GM12878 (cell line): ENCODE measurements around the gene ACSM6. TPM values are rescaled to one million over a fixed set of nuclear protein-coding genes. Genes with fewer than 3 reads are reported as not detected.

Experiments
- ATAC-seq: fragments of 200-7000 bp; cut with Tn5 transposase; 3 replicates; pipeline ENCODE4 v1.9.1; 2020; ENCODE audit warnings: mild to moderate bottlenecking, moderate library complexity
- BruUV-seq: library from RNA; stranded (reverse); fragments of 400-500 nt; replicated peaks from 2 replicates; lab custom pipeline; 2021; lab: Mats Ljungman, UMichigan
- CTCF ChIA-PET: fragments of 300-600 bp; sonication (Branson Sonifier 250); formaldehyde crosslinking; extraction: SDS; loops from one replicate; lab custom pipeline; 2021; ENCODE audit warnings: inconsistent platforms; lab: Yijun Ruan, JAX
- POLR2A ChIA-PET: fragments of 350-600 bp; formaldehyde crosslinking; extraction: SDS; loops from one replicate; lab custom pipeline; 2021; ENCODE audit warnings: inconsistent platforms; lab: Charles Lee
- RAD21 ChIA-PET: fragments of 300-600 bp; sonication (Branson Sonifier 250); formaldehyde crosslinking; loops from one replicate; lab custom pipeline; 2023; ENCODE audit warnings: antibody characterized with exemption; ENCODE audit not compliant: unreplicated experiment; lab: Charles Lee
- SMC1A ChIA-PET: fragments of 300-600 bp; sonication (Branson Sonifier 250); formaldehyde crosslinking; loops from one replicate; lab custom pipeline; 2023; ENCODE audit not compliant: unreplicated experiment, uncharacterized antibody; lab: Charles Lee
- DNase-seq: peaks from one replicate; pipeline ENCODE4 v3.0.0-alpha.2; 2011; ENCODE audit warnings: low read depth, low spot score
- FAIRE-seq: peaks from 3 replicates; lab custom pipeline; 2011; peaks lifted over from hg19 to GRCh38; lab: Jason Lieb, UNC
- H2AFZ ChIP-seq: 2 replicates; pipeline ENCODE4 v1.6.0; 2011; ENCODE audit warnings: low read depth, low read length, control low read depth; ENCODE audit not compliant: control insufficient read depth
- H3K27ac ChIP-seq: 2 replicates; pipeline ENCODE4 v1.5.1; 2011; ENCODE audit warnings: control low read depth; ENCODE audit not compliant: control insufficient read depth, insufficient read depth
- H3K27me3 ChIP-seq, 2 experiments: replicated peaks in 1 of 2; 2 replicates each; pipeline versions ENCODE4 v1.6.0 to v1.6.1; 2011; ENCODE audit warnings: low read length in 1 of 2; ENCODE audit not compliant: control insufficient read depth in 2 of 2, insufficient read depth in 2 of 2
- H3K36me3 ChIP-seq, 2 experiments: 2 replicates each; pipeline ENCODE4 v1.5.1; 2011; ENCODE audit warnings: low read length in 1 of 2; ENCODE audit not compliant: control insufficient read depth in 2 of 2, insufficient read depth in 2 of 2
- H3K4me1 ChIP-seq: 2 replicates; pipeline ENCODE4 v1.6.1; 2011; ENCODE audit warnings: mild to moderate bottlenecking, low read length, moderate library complexity, mixed read lengths; ENCODE audit not compliant: control insufficient read depth, insufficient read depth
- H3K4me2 ChIP-seq: 2 replicates; pipeline ENCODE4 v1.6.0; 2011; ENCODE audit warnings: control low read depth; ENCODE audit not compliant: control insufficient read depth, insufficient read depth
- H3K4me3 ChIP-seq: fragments of 200-600 bp; sonication (generic); 2 replicates; pipeline ENCODE4 v1.5.1; 2016
- H3K79me2 ChIP-seq: 2 replicates; pipeline ENCODE4 v1.6.0; 2011; ENCODE audit warnings: low read length; ENCODE audit not compliant: control insufficient read depth, insufficient read depth
- H3K9ac ChIP-seq: 2 replicates; pipeline ENCODE4 v1.8.0; 2011; ENCODE audit warnings: low read length, control low read depth, mixed read lengths; ENCODE audit not compliant: control insufficient read depth, insufficient read depth
- H3K9me3 ChIP-seq: replicated peaks from 3 replicates; pipeline ENCODE4 v1.5.1; 2011; ENCODE audit warnings: mild to moderate bottlenecking, low read length; ENCODE audit not compliant: control insufficient read depth, insufficient read depth
- H4K20me1 ChIP-seq: 2 replicates; pipeline ENCODE4 v1.6.0; 2011; ENCODE audit not compliant: control insufficient read depth, insufficient read depth
- CHD2 ChIP-seq: IDR thresholded peaks from 2 replicates; pipeline ENCODE4 v1.6.1; 2011; ENCODE audit warnings: low read depth, low read length, improper control_type of control experiment, borderline replicate concordance
- FOS ChIP-seq: IDR thresholded peaks from 3 replicates; pipeline ENCODE4 v1.6.1; 2011; ENCODE audit warnings: borderline replicate concordance; ENCODE audit not compliant: insufficient read length; ENCODE audit errors: extremely low read depth
- HCFC1 ChIP-seq: fragments of 150-350 bp; IDR thresholded peaks from 2 replicates; pipeline ENCODE4 v1.6.1; 2014; ENCODE audit warnings: low read length
- MLLT1 ChIP-seq: fragments of 450-650 bp; IDR thresholded peaks from 2 replicates; pipeline ENCODE4 v1.6.1; 2016; ENCODE audit warnings: mild to moderate bottlenecking
- RB1 ChIP-seq: fragments of 450-650 bp; formaldehyde crosslinking; IDR thresholded peaks from 2 replicates; pipeline ENCODE4 v1.6.1; 2017; ENCODE audit warnings: mild to moderate bottlenecking, borderline replicate concordance
- ZNF622 ChIP-seq: fragments of 450-650 bp; IDR thresholded peaks from 2 replicates; pipeline ENCODE4 v1.6.1; 2017; ENCODE audit warnings: mild to moderate bottlenecking, inconsistent platforms
- WGBS: methylation state at CpG from one replicate; pipeline ENCODE4 v1.1.6; 2016; ENCODE audit warnings: low lambda C conversion rate; ENCODE audit not compliant: insufficient replicate concordance, insufficient coverage; ENCODE audit errors: missing lambda C conversion rate; 5-methylcytosine and 5-hydroxymethylcytosine counted together
- in situ Hi-C: fragments of 300-500 bp; cut with MboI; formaldehyde crosslinking; loops from 9 replicates; pipeline ENCODE4 v1.14.3; 2018; ENCODE audit warnings: mixed read lengths
- intact Hi-C: fragments of 100-400 bp; cut with micrococcal nuclease; formaldehyde crosslinking; loops from one replicate; pipeline ENCODE4 v1.14.2; 2022; ENCODE audit not compliant: unreplicated experiment
- polyA plus RNA-seq, 11 experiments: library from polyadenylated mRNA; depleted of rRNA in 4 of 11; unstranded in 6 of 11; stranded (reverse) in 5 of 11; fragments of >200 nt; fragmentation: Nextera tagmentation in 4 of 11; fragmentation: Illumina TruSeq in 1 of 11; extraction: Ambion mirVana in 4 of 11; extraction: Trizol in 1 of 11; gene quantifications; 1 replicate in 1 of 11; 2 replicates in 10 of 11; pipeline versions ENCODE4 v1.2.1 to v1.2.3, GENCODE V29; 2011 to 2016; ENCODE audit warnings: inconsistent platforms in 2 of 11, missing spikeins in 2 of 11, low read depth in 1 of 11
- total RNA-seq, 4 experiments: library from RNA; depleted of rRNA in 3 of 4; stranded (reverse); fragments of >200 nt in 3 of 4; fragmentation: Illumina TruSeq in 1 of 4; extraction: Trizol in 1 of 4; gene quantifications; 2 replicates each; pipeline versions ENCODE4 v1.2.1 to v1.2.3, GENCODE V29; 2013 to 2021

Gene ACSM6
- total and polyA plus RNA-seq, 10 of the 15 experiments (the other 5 are each of a cell fraction or from before 2014, with no cell fraction given), result 0.06 to 0.21 (median 0.20) TPM; not detected in 7

- intact Hi-C loops, result no loop called here
Observed at GRCh38 chr10:95268438-95268837, 74.4 kb downstream of the ACSM6 start.

More at GRCh38 chr10:95268438-95268837, 74.4 kb downstream of the ACSM6 start:
- RAD21 ChIA-PET, result no interaction called here
- no peak for DNase-seq
- WGBS, result 96% methylated on average over 12 of the region's 12 CpGs
- H3K27ac ChIP-seq, result no peak overlapping the region
- peaks cover 4% of the 10 kb centered on the region; the same call in 1 of the 2 replicates for H3K4me1 ChIP-seq
- SMC1A ChIA-PET, result interaction anchor here (1.2 kb wide), 2 partner anchors 20 to 24 kb away, joined by 4 read pairs; no protein-coding TSS in a partner anchor
- no peak for TF ChIP-seq FOS
- TF ChIP-seq HCFC1, result no peak
- no peak for TF ChIP-seq ZNF622
- TF ChIP-seq RB1, result no peak
- TF ChIP-seq MLLT1, result no peak
- TF ChIP-seq CHD2, result no peak
- TF ChIP-seq, all 136 proteins: peak for 0
- ChIA-PET POLR2A (interaction anchor here (0.6 to 1.0 kb wide), 2 partner anchors 11 to 24 kb away, joined by 4 to 7 read pairs; no protein-coding TSS in a partner anchor), CTCF (no interaction called here)
- peaks cover 4% of the 10 kb centered on the region for H4K20me1 ChIP-seq
- in situ Hi-C loops, result no loop called here
- H2AFZ ChIP-seq, result no peak overlapping the region
- ATAC-seq (no peak), FAIRE-seq (no peak)
- no peak overlapping the region for H3K9ac ChIP-seq
- H3K79me2 ChIP-seq, result peaks cover 36% of the 10 kb centered on the region
- no TSS peak for BruUV-seq
- no peaks in the 10 kb centered on the region for H3K27me3 ChIP-seq
- H3K4me2 ChIP-seq, result no peak overlapping the region
- no peak overlapping the region for H3K4me3 ChIP-seq
- peaks cover 32 to 38% of the 10 kb centered on the region in 2 experiments for H3K36me3 ChIP-seq
- no peaks in the 10 kb centered on the region for H3K9me3 ChIP-seq
